ENCODE measurements around the gene FOXP1.

Gene FOXP1

GRCh38 chr3:71145954-71146353 is 437.6 kb downstream of the FOXP1 start:
- peak; percentile 23 for DNase-seq (ENCODE audit: low spot score)

- DNase-seq (ENCODE audit: low spot score): no peak
These were observed 438.8 kb downstream of the FOXP1 start for GRCh38 chr3:71144525-71145253.

GRCh38 chr3:71143493-71143892 is 440.0 kb downstream of the FOXP1 start:
- no peak for DNase-seq (ENCODE audit: low spot score)

- DNase-seq (ENCODE audit: low spot score): no peak
These were observed 440.9 kb downstream of the FOXP1 start for GRCh38 chr3:71142441-71143161.

DNA sequence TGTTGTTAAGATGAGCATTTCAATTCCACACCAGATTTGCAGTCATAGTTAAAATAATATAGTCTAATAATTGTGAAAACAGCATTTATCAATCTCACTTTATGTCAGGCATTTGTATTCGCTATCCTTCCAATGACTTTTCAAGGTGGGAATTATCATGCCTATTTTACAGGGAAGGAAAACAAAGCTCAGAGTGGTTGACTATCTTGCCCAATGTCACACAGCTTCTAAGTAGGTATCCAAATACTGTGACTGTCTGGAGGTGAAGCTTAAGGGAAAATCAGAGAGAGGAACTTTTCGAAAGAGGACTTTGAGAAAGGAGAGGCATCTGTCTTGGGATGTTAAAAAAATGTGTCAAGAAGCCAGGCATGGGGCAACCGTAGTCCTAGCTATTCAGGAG is 443.1 kb downstream of the FOXP1 start:
- no peak for DNase-seq (ENCODE audit: low spot score)

GRCh38 chr3:71139496-71139895 is 444.0 kb downstream of the FOXP1 start:
- no peak for DNase-seq (ENCODE audit: low spot score)

GRCh38 chr3:71138410-71138809 is 445.1 kb downstream of the FOXP1 start:
- no peak for DNase-seq (ENCODE audit: low spot score)

DNA sequence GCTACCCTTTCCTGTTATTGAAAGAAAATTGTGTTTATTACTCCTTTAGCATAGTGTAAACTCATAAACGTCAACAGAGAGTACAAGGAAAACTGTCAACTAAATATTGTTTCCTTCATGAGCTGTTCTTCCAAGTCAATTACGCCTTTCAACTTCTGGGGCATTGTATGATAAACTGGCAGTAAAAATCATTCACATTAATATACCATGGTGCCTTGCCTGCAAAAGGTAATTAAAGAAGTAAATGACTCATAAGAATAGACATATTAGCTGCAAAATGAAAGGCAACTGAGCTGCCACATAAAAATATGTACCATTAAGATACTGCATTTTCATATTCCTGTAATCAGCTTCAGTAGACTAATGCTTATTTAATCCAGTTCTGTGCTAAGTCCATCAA is 447.3 kb downstream of the FOXP1 start:
- no peak for DNase-seq (ENCODE audit: low spot score)

- no peak for DNase-seq (ENCODE audit: low spot score)
These were observed 448.0 kb downstream of the FOXP1 start for GRCh38 chr3:71135373-71136088.

DNA sequence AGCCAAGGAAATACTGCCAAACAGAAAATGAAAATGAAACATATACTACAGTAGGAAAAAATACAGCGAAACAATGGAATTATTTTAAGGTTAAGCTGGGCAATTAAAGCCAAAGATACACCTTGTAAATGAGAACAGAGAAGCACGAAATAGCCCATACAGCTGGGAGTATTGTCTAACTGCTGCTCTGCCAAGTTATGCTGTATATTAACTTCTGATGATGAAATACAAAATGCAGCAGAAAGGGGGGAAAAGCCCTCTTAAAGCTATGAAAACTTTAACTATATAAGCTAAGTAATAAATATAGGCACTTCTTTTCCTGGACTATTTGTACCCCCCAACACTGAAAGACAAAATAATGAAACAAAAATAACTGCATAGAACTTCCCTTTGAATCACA is 449.0 kb downstream of the FOXP1 start:
- no peak for DNase-seq (ENCODE audit: low spot score)

DNA sequence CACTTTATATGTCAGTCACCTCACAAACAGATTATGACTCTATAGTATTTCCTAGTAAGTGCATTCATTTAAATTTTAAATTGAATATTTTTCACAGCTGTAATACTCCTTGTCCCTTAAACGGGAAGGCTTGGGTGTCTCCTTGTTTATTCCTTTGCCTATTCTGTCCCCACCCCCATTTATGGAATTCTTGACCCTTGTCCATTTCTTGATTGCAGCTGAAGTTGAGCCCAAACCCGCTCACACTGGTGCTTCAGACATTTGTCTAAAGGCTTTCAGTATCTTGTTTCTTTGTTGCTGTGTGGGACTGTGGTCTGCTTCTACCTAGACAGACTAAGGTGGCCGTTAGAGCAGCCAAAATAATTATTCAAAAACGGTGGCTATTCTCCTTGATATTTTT is 449.7 kb downstream of the FOXP1 start:
- DNase-seq (ENCODE audit: low spot score): no peak

GRCh38 chr3:71132995-71133730 is 450.4 kb downstream of the FOXP1 start:
- no peak for DNase-seq (ENCODE audit: low spot score)

GRCh38 chr3:71131375-71132314 is 451.9 kb downstream of the FOXP1 start:
- no peak for DNase-seq (ENCODE audit: low spot score)

GRCh38 chr3:71130471-71131374 is 452.8 kb downstream of the FOXP1 start:
- DNase-seq (ENCODE audit: low spot score): peak; percentile 33

DNA sequence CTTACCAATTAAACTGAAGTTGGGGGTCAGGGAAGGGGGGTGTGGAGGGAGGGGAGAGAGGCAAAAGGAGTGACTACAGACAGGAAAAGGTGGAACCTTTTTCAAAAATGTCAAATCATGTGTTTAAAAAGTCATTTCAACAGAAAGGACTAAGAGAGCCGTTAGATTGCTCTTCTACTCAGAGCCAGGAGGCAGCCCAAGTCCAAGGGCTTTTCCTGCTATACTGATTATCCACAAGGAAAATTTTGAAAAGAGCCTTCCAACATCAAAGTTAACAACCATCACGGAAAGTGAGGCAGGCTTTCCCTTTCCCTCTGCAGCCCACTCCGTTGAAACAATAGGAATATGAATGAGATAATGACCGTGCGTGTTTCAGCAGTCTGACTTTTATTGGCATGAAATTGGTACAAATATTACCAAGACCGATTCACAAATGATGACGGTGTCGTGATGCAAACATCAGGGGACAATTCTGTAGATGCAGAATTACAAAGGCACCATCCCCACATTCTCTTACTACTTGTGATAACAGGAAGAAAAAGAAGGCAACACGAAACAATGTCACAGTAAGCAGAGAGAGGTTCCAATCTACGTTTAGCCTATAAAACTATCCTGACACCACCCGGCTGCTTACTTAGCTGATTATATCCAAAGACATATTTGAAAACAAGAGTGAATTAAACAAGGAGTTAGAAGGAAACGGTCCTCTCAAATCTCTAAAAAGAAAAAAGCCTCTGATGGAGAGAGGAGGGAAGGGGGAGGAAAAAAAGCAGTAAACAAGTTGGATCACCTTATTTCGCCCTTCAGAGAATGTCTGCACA is 453.7 kb downstream of the FOXP1 start:
- peak; percentile 62 for DNase-seq (ENCODE audit: low spot score)

DNA sequence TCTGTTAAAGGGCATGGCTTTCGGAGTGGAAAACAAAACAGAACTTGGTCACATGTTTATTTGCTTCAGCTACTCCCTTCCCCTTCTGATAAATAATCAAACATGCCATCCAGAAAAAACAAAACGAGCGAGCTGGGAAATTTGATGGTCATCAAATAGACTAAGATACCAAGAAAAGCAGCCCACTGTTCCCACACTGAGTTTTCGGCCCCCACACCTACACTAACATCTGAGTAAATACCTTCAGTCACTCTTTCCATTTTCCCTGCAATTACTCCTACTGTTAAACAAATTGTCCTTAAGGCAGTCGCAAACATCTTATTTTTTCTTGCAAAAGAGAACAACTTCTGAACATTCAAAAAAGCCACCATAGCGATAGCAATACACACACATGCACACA is 454.6 kb downstream of the FOXP1 start:
- DNase-seq (ENCODE audit: low spot score): no peak

DNA sequence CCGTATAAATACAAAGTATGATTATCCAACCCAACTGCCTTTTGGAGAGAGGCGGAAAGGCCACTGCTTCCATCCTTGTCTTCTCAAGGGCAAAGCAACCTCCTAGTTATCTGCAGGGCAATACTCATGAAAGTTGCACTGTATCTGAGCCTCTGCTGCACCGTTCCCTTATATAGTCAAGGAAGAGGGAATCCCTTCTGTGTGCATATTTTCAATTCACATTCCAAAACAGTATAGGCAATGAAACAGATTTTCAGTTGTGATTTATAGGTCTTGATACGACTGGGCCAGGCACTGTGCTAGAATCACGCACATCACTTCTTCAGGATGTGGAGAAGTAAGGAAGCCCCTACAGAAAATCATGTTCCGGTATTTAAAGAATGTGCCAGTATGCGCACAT is 455.7 kb downstream of the FOXP1 start:
- DNase-seq (ENCODE audit: low spot score): no peak

DNA sequence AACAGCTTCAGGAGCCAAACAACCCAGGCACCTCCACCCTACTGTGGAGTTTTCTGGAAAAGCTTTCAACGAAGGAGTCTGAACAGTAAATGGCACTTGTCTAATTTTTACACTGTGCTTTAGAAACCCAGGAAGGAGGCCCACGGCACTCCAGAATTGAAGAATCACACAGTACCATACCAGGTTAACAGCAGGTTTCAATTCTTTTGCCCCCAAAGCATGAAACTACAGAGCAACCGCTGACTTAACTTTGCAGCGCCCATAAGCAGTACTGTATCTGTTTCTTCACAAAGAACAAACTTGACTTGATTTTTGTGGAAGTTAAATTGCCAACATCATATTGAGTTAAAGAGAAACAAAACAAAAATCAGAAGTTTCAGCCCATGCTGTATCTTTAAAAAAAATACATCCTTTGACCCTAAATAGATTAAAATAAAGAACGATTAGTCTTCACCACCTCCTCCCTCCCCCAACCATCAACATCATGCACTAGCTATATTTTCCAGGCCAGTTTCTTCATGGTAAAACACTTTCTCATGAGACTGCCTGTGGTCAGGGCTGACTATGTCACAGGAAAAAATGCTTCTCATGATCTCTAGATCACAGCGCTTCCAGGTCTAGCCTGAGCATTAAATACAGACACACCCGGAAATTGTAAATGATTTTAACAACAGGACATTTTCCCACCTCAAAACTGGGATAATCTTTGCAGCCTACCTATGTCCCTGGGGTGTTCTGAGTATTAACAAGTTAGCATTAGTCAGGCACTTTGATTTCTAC is 456.3 kb downstream of the FOXP1 start:
- no peak for DNase-seq (ENCODE audit: low spot score)

Data from kidney capillary endothelial cell (primary cell).